ENCODE measurements around the gene UNC5CL. TPM values are rescaled to one million over a fixed set of nuclear protein-coding genes. Genes with fewer than 3 reads are reported as not detected.

Gene UNC5CL
- total and polyA plus RNA-seq, 2 of the 8 experiments (the other 6 are each of a cell fraction or from before 2014, with no cell fraction given) = 1.3 to 1.7 TPM

- H3K27ac ChIP-seq (ENCODE audit: low read depth, low read length) = no peak overlapping the region
- no peak overlapping the region for H2BK15ac ChIP-seq (ENCODE audit: low read length)
- H2BK12ac ChIP-seq (ENCODE audit: low read depth, low read length) = no peak overlapping the region
- ChIA-PET CTCF (ENCODE audit: partially characterized antibody) (interaction anchor here (0.9 to 1.5 kb wide), 3 partner anchors 13 to 99 kb away, joined by 3 to 5 read pairs (median 3); no protein-coding TSS in a partner anchor), POLR2A (ENCODE audit: partially characterized antibody) (interaction anchor here (0.8 kb wide), 1 partner anchor 8 kb away, joined by 3 read pairs; no protein-coding TSS in a partner anchor)
- H3K4me3 ChIP-seq (ENCODE audit: extremely low read depth in 1 of 4, insufficient read depth in 2 of 4, low read depth in 3 of 4, low read length in 4 of 4) = no peak overlapping the region
- no peak overlapping the region for H3K9ac ChIP-seq (replicated peaks in 1 of 4; ENCODE audit: extremely low read depth in 1 of 4, low read depth in 3 of 4, low read length in 3 of 4)
- no peak overlapping the region for H2BK5ac ChIP-seq (ENCODE audit: low read depth, low read length)
- H2AK5ac ChIP-seq (ENCODE audit: low read depth, low read length) = no peak overlapping the region
- H4K20me1 ChIP-seq (replicated peaks in 1 of 2; ENCODE audit: control insufficient read depth in 1 of 2, insufficient read depth in 2 of 2, low read length in 2 of 2) = peaks cover 3 to 8% of the 10 kb centered on the region in 2 experiments
- no peak overlapping the region for H4K5ac ChIP-seq (ENCODE audit: insufficient read length, low read depth, low read length)
- H3K14ac ChIP-seq (ENCODE audit: insufficient read length) = no peak overlapping the region
- no peak overlapping the region for H3K23ac ChIP-seq (ENCODE audit: insufficient read length)
- H4K8ac ChIP-seq (ENCODE audit: extremely low read depth, insufficient read depth, low read length) = no peak overlapping the region
- no peak overlapping the region for H3K56ac ChIP-seq (replicated peaks; ENCODE audit: insufficient read length, low read depth, low read length)
- H3K79me2 ChIP-seq (ENCODE audit: control insufficient read depth in 1 of 2, insufficient read depth in 2 of 2, low read length in 2 of 2) = peaks cover 6 to 63% of the 10 kb centered on the region in 2 experiments; a peak in 3 of 4 replicates
- no peak overlapping the region for H2BK120ac ChIP-seq (replicated peaks; ENCODE audit: low read depth, low read length)
- H4K91ac ChIP-seq (replicated peaks; ENCODE audit: insufficient read length, low read length) = no peak overlapping the region
- H3K18ac ChIP-seq (ENCODE audit: extremely low read depth, low read length) = no peak overlapping the region
- H3K4me2 ChIP-seq (ENCODE audit: insufficient read depth in 1 of 2, low read depth in 2 of 2, low read length in 2 of 2) = no peak overlapping the region
- no peaks in the 10 kb centered on the region; the same call in 1 of the 2 replicates for H3K79me1 ChIP-seq (ENCODE audit: low read depth, low read length)
- H3K9me3 ChIP-seq (ENCODE audit: insufficient read depth in 2 of 2, low read depth in 1 of 2, low read length in 1 of 2) = no peaks in the 10 kb centered on the region
- H3K4ac ChIP-seq (replicated peaks; ENCODE audit: insufficient read length, low read depth, low read length) = no peak overlapping the region
- H3K27me3 ChIP-seq (replicated peaks in 1 of 4; ENCODE audit: control insufficient read depth in 3 of 4, extremely low read depth in 1 of 4, insufficient read depth in 3 of 4, low read length in 3 of 4) = no peaks in the 10 kb centered on the region
- DNase-seq (ENCODE audit: low read depth in 1 of 2, low spot score in 2 of 2) (no peak), FAIRE-seq (no peak)
- H3K4me1 ChIP-seq (replicated peaks in 1 of 4; ENCODE audit: control insufficient read depth in 3 of 4, insufficient read depth in 4 of 4, low read length in 3 of 4) = no peaks in the 10 kb centered on the region
- H3K23me2 ChIP-seq (ENCODE audit: low read depth, low read length) = no peaks in the 10 kb centered on the region
- no peak overlapping the region for H2AFZ ChIP-seq (ENCODE audit: low read length)
- H2BK20ac ChIP-seq (ENCODE audit: low read length) = no peak overlapping the region
- peaks cover 14 to 84% (median 45%) of the 10 kb centered on the region in 4 experiments for H3K36me3 ChIP-seq (ENCODE audit: control insufficient read depth in 2 of 4, insufficient read depth in 4 of 4, low read length in 3 of 4)
- TF ChIP-seq ZNF274 (IDR thresholded peaks at IDR 0.05; ENCODE audit: borderline replicate concordance, extremely low read depth, low read length) = no peak
- TF ChIP-seq HDAC2 (IDR thresholded peaks at IDR 0.05; ENCODE audit: borderline replicate concordance in 1 of 2, low read depth in 2 of 2, low read length in 2 of 2) = no peak
- no peak for TF ChIP-seq ASH2L (IDR thresholded peaks at IDR 0.05; ENCODE audit: low read length)
- TF ChIP-seq SP1 (IDR thresholded peaks at IDR 0.05; ENCODE audit: low read depth, low read length) = no peak
- no peak for TF ChIP-seq EGR1 (IDR thresholded peaks at IDR 0.05; ENCODE audit: borderline replicate concordance, low read depth, low read length)
- TF ChIP-seq NRF1 (IDR thresholded peaks at IDR 0.05; ENCODE audit: low read depth, low read length) = no peak
- TF ChIP-seq FOSL1 (IDR thresholded peaks at IDR 0.05; ENCODE audit: insufficient read depth, low read depth, low read length) = no peak
- TF ChIP-seq RFX5 (IDR thresholded peaks at IDR 0.05; ENCODE audit: borderline replicate concordance, low read depth, low read length) = no peak
- no peak for TF ChIP-seq MAX (IDR thresholded peaks at IDR 0.05)
- no peak for TF ChIP-seq CHD2 (IDR thresholded peaks at IDR 0.05; ENCODE audit: low read length)
- no peak for TF ChIP-seq GABPA (IDR thresholded peaks at IDR 0.05; ENCODE audit: borderline replicate concordance, insufficient read depth, low read length)
- TF ChIP-seq YY1 (IDR thresholded peaks at IDR 0.05; ENCODE audit: low read depth, low read length) = no peak
- no peak for TF ChIP-seq TEAD4 (IDR thresholded peaks at IDR 0.05; ENCODE audit: low read depth, low read length)
- no peak for TF ChIP-seq TAF1 (IDR thresholded peaks at IDR 0.05; ENCODE audit: low read depth, low read length)
- no peak for TF ChIP-seq RAD21 (IDR thresholded peaks at IDR 0.05 in 1 of 2, conservative IDR thresholded peaks at IDR 0.05 in 1 of 2; ENCODE audit: low read depth in 2 of 2, low read length in 2 of 2)
These were observed 44.1 kb upstream of the UNC5CL start for GRCh38 chr6:41083072-41083471.

Measured in H1 (cell line).